ENCODE measurements around the gene SLC44A5.

Gene SLC44A5

GRCh38 chr1:75170981-75171380 is 439.9 kb downstream of the SLC44A5 start:
- no peak for DNase-seq

- no peak for DNase-seq
Measured at GRCh38 chr1:75170011-75170410, 440.9 kb downstream of the SLC44A5 start.

- no peak for DNase-seq
Measured at GRCh38 chr1:75166821-75167220, 444.1 kb downstream of the SLC44A5 start.

GRCh38 chr1:75165264-75165663 is 445.6 kb downstream of the SLC44A5 start:
- DNase-seq: no peak

- no peak for DNase-seq
Measured at GRCh38 chr1:75159154-75159553, 451.8 kb downstream of the SLC44A5 start.
